Rectal smooth muscle tissue (tissue), 1 donor: Measurements from ENCODE around the gene TIMM10.

Experiments
- H3K27ac ChIP-seq: one replicate; pipeline ENCODE4 v1.7.0; 2013; ENCODE audit warnings: low read depth, low read length, inconsistent platforms
- H3K27me3 ChIP-seq: one replicate; pipeline ENCODE4 v1.7.0; 2013; ENCODE audit warnings: low read length; ENCODE audit not compliant: control insufficient read depth, insufficient read depth
- H3K36me3 ChIP-seq: one replicate; pipeline ENCODE4 v1.7.0; 2013; ENCODE audit warnings: low read length; ENCODE audit not compliant: control insufficient read depth, insufficient read depth
- H3K4me1 ChIP-seq: one replicate; pipeline ENCODE4 v1.7.0; 2013; ENCODE audit warnings: low read length; ENCODE audit not compliant: control insufficient read depth, insufficient read depth
- H3K4me3 ChIP-seq: one replicate; pipeline ENCODE4 v1.7.0; 2013; ENCODE audit warnings: low read length
- H3K9ac ChIP-seq: one replicate; pipeline ENCODE4 v1.7.0; 2013; ENCODE audit warnings: low read length

Gene TIMM10

GRCh38 chr11:57497303-57498247 lies 33.0 kb downstream of the TIMM10 start:
- H3K27me3 ChIP-seq = no peaks in the 10 kb centered on the region
- no peak overlapping the region for H3K4me3 ChIP-seq
- H3K36me3 ChIP-seq = peaks cover 3% of the 10 kb centered on the region
- no peak overlapping the region for H3K9ac ChIP-seq
- no peak overlapping the region for H3K27ac ChIP-seq
- peaks cover 5% of the 10 kb centered on the region for H3K4me1 ChIP-seq

- no peak overlapping the region for H3K27ac ChIP-seq
- H3K4me3 ChIP-seq = no peak overlapping the region
- no peak overlapping the region for H3K9ac ChIP-seq
- H3K36me3 ChIP-seq = peaks cover 5% of the 10 kb centered on the region
- peaks cover 5% of the 10 kb centered on the region for H3K4me1 ChIP-seq
- no peaks in the 10 kb centered on the region for H3K27me3 ChIP-seq
These were observed 34.3 kb downstream of the TIMM10 start for GRCh38 chr11:57496109-57496820.

GRCh38 chr11:57493507-57494503 lies 36.7 kb downstream of the TIMM10 start:
- Histone ChIP-seq H3K4me1 (no peaks in the 10 kb centered on the region), H3K36me3 (peaks cover 19% of the 10 kb centered on the region), H3K4me3 (no peak overlapping the region), H3K9ac (no peak overlapping the region), H3K27me3 (no peaks in the 10 kb centered on the region), H3K27ac (no peak overlapping the region)

GRCh38 chr11:57491371-57492061 lies 39.0 kb downstream of the TIMM10 start:
- Histone ChIP-seq H3K27ac (no peak overlapping the region), H3K4me1 (no peaks in the 10 kb centered on the region), H3K9ac (no peak overlapping the region), H3K4me3 (no peak overlapping the region), H3K36me3 (peaks cover 26% of the 10 kb centered on the region), H3K27me3 (no peaks in the 10 kb centered on the region)

- Histone ChIP-seq H3K9ac (no peak overlapping the region), H3K36me3 (peaks cover 29% of the 10 kb centered on the region), H3K27me3 (no peaks in the 10 kb centered on the region), H3K4me1 (no peaks in the 10 kb centered on the region), H3K4me3 (no peak overlapping the region), H3K27ac (no peak overlapping the region)
These were observed 39.9 kb downstream of the TIMM10 start for GRCh38 chr11:57490456-57491248.

GRCh38 chr11:57487920-57488659 lies 42.5 kb downstream of the TIMM10 start:
- H3K4me3 ChIP-seq = no peak overlapping the region
- no peak overlapping the region for H3K9ac ChIP-seq
- peaks cover 33% of the 10 kb centered on the region for H3K36me3 ChIP-seq
- no peaks in the 10 kb centered on the region for H3K4me1 ChIP-seq
- no peak overlapping the region for H3K27ac ChIP-seq
- H3K27me3 ChIP-seq = peaks cover 6% of the 10 kb centered on the region

- Histone ChIP-seq H3K36me3 (peaks cover 33% of the 10 kb centered on the region), H3K9ac (no peak overlapping the region), H3K4me3 (no peak overlapping the region), H3K27me3 (peaks cover 10% of the 10 kb centered on the region), H3K27ac (no peak overlapping the region), H3K4me1 (no peaks in the 10 kb centered on the region)
These were observed 43.4 kb downstream of the TIMM10 start for GRCh38 chr11:57487021-57487778.

GRCh38 chr11:57485217-57485990 lies 45.1 kb downstream of the TIMM10 start:
- Histone ChIP-seq H3K4me3 (no peak overlapping the region), H3K27me3 (peaks cover 10% of the 10 kb centered on the region), H3K36me3 (peaks cover 24% of the 10 kb centered on the region), H3K9ac (no peak overlapping the region), H3K4me1 (no peaks in the 10 kb centered on the region), H3K27ac (no peak overlapping the region)

- Histone ChIP-seq H3K27me3 (peaks cover 10% of the 10 kb centered on the region), H3K27ac (no peak overlapping the region), H3K9ac (no peak overlapping the region), H3K4me1 (no peaks in the 10 kb centered on the region), H3K4me3 (no peak overlapping the region), H3K36me3 (peaks cover 20% of the 10 kb centered on the region)
These were observed 46.3 kb downstream of the TIMM10 start for GRCh38 chr11:57484141-57484710.
